HTERT RPE-1 (cell line): ENCODE data around the gene KAT8.
"Not testable (repeated sequence)": the region's sequence is repeated elsewhere in the genome, so short reads cannot be mapped to it uniquely, and the experiment has no call there.

Experiments
- in situ Hi-C: fragments of 300-500 bp; cut with MboI; formaldehyde crosslinking; loops from 4 replicates; pipeline ENCODE4 v1.14.3; 2020; ENCODE audit warnings: low sequenced_read_pairs

The KAT8 gene

DNA sequence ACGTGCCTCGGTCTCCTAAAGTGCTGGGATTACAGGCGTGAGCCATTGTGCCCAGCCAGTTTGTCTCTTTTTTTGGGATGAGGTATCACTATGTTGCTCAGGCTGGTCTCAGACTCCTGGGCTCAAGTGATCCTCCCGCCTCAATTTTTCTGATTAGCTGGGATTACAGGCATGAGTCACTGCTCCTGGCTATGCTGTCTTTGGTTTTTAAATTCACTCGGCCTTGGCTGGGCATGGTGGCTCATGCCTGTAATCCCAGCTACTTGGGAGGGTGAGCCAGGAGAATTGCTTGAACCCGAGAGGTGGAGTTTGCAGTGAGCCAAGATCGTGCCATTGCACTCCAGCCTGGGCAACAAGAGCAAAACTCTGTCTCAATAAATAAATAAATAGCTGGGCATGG is 27.0 kb downstream of the KAT8 start:
- in situ Hi-C loops, result not testable (repeated sequence)

DNA sequence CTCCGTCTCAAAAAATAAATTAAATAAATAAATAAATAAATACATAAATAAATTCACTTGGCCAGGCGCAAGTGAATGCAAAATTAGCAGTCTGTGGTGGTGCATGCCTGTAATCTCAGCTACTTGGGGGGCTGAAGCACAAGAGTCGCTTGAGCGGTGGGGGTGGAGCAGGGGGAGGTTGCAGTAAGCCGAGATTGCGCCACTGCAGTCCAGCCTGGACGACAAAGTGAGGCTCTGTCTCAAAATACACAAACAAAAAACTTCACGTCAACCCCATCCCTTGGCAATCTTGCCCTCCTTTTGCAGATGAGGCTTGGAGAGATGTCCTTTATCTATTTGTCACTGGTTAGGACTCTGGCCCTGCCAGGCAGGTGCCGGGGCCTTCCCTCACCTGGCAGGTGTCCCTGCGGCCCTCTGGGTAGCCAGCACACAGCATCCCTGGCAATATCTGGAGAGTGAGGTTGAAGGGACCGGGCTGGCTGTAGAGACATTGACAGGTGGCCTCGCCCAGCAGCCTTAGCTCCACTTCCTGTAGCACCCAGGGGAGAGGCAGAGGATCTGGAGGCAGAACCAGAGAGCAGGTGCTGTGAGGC is 28.0 kb downstream of the KAT8 start:
- in situ Hi-C loops, result no loop called here

DNA sequence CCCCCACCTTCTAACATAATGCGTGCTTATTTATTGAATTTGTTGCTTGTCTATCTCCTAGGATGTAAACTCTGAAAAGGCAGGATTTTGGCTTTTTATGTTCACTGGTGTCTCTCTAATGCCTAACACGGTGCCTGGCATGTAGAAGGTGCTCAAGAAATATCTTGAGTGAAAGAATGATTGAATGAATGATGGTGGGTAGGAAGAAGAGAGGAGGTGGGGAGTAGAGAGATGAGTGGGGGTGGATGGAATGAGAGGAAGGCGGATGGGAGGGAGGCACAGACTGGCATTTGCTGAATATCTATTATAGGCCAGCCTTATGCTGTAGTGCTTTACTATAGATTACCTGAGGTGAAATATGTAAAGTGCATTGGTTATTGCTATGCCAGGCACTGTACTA is 30.1 kb downstream of the KAT8 start:
- in situ Hi-C loops, result no loop called here

DNA sequence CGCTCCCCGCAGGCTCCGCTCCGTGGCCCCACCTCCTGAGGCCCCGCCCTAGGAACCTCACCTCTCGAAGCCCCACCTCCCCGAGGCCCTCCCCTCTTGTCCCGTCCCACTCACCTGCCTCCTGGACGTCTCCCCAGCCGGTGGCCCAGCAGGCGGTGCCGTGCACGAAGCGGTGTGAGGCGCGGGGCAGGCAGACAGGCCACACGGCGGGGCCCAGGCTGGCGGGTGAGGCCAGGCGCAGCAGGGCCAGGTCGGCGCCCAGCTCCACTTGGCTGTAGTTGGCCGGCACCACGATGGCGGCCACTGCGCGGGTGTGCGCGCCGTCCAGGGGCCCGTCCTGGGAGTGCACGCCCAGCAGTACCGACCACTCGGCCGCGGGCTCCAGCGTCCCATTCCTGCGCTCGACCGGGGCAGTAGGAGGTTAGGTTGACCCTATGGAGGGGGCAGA is 30.8 kb downstream of the KAT8 start:
- in situ Hi-C loops, result no loop called here

DNA sequence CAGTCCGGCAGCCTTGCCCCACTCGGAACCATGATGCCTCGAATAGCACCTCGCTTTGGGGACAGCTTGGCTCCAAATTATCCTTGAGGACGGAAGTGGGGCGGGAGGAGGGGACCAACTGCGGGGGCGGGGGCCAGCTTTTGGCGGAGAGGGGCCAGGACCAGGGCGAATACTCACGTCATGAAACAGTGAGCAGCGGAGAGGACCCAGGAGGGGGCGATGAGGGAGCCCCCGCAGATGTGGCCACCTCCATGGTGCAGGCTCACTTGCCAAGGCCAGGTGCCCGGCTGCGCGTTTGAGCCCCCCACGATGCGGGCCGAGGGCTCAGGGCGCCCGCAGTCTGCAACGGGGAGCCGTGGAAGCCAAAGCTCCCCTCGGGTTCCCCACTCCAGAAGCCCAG is 31.4 kb downstream of the KAT8 start:
- in situ Hi-C loops, result no loop called here

DNA sequence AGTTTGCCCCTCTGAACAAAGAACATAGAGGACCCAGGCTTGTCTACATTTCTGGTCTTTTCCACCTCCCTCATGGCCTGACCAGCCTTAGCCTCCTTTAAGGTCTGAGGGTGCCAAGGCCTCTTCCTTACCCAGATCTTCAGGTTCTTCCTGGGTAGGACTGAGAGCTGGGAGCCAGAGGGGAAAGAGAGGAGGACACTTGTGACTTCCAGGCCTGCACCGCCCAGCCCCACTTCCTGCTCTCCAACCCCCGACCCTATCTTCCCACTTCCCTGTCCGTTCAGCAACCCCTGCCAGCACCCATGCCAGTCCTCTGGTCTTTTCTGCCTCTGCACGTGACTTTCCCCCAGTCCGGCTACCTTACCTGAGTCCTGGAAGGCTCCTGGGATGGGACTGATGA is 31.9 kb downstream of the KAT8 start:
- in situ Hi-C loops, result no loop called here

DNA sequence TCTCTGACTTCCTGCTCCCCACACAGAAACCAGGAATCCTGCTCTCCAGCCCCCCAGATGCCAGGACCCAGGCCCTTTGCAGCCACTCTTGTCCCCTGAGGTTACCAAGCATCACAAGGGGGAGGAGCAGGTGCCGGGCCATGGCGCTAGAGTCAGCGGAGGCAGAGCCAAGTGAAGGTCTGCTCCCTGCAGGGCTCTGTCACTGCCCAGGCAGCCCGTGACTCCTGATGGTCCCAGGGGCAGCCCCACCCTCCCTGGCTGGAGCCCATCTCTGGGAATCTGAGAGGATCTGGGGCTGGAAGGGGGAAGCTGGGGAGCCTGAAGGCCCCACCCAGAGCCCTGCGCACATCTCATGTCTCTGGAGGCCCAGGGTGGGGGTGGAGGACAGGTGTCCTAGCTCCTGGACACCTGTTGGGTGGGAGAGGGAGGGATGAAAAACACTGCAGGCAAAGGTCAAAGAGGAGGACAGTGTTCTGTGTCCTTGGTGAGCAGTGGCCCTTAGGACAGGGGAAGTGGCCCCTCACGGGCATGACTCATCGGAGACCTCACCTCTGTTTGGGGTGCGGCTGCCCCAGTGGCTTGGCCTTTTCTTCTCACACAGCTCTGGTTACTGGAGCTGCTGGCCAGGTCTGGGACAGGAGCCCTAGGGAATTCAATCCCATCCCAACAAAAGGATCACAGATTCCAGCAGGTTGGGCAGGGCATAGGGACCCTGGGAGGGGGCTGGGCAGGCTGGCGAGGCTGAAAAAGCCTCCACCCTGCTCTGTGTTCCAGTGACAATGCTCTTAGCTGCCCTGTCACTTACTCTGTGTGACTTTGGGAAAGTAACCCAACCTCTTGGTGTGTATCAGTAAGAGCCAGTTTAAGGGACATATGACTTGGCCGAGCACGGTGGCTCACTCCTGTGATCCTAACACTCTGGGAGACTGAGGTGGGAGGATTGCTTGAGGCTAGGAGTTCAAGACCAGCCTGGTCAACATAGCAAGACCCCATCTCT is 32.7 kb downstream of the KAT8 start, which contains the start of gene PRSS36:
PRSS36 (minus strand) TSS at position 173 of the 997 bp plus-strand sequence; CDS start at position 142, 31 bp downstream.
- in situ Hi-C loops, result no loop called here

DNA sequence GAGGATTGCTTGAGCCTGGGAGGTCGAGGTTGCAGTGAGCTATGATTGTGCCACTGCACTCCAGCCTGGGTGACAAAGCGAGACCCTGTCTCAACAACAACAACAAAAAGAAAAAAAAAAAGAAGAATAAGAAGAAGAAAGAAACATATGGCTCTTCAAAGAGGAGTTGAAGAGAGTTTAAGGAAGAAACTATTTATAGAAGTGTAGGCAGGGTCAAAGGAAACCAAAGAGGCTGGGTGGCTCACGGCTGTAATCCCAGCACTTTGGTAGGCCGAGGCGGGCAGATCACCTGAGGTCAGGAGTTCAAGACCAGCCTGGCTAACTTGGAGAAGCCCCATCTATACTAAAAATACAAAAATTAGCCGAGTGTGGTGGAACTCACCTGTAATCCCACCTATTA is 33.5 kb downstream of the KAT8 start:
- in situ Hi-C loops, result not testable (repeated sequence)

DNA sequence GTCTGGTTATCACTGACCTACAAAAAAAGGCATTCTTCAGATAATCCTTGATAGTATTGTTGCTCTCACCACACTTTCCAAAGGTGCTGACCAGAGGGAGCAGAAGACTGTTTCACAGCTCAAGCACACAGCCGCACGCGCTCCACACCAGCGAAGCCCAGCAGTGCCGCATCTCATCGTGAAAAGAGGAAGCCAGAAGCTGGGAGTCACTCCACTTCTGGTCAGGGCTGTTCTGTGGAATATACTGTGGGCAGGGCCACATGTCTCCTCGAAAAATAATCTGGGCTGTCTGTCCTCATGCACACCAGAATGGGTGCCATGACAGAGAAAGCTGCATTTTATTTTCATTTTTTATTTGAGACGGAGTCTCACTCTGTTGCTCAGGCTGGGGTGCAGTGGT is 39.7 kb downstream of the KAT8 start:
- in situ Hi-C loops, result no loop called here

DNA sequence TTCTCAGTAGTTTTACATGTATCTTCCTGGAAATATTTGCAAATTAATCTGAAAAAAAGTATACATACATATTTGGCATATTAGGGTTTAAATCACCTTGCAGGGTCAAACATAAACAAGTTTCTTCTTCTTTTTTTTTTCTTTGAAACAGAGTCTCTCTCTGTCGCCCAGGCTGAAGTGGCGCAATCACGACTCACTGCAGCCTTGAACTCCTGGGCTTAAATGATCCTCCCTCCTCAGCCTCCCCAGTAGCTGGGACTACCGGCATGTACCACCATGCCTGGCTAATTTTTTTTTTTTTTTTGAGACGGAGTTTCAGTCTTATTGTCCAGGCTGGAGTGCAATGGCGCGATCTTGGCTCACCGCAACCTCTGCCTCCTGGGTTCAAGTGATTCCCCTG is 49.9 kb downstream of the KAT8 start:
- in situ Hi-C loops, result no loop called here

DNA sequence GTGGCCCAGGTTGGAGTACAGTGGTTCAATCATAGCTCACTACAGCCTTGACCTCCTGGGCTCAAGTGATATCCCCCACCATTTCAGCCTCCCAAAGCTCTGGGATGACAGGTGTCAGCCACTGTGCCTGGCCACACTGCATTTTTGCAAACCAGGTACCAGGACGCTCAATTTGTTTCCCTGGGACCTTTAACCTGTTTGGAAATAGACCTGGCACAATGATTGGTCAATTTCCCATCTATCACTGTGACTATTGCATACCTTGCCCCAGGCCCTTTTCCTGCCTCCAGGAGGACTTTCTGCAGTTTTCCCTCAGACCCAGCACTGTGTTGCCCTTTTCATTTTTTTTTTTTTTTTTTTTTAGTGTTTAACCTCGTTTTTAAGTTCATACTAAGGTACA is 51.4 kb downstream of the KAT8 start:
- in situ Hi-C loops, result no loop called here

DNA sequence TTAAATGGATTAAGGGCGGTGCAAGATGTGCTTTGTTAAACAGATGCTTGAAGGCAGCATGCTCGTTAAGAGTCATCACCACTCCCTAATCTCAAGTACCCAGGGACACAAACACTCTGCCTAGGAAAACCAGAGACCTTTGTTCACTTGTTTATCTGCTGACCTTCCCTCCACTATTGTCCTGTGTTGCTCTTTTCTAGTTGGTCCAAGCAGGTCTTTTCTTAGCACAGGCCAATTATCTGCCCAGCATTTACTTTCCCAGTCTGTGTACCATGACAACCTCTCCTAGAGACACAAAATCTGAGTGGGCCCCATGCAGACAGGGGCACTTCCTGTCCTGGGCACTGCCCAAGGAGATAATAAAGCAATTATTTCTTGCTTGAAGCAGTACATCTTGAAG is 52.6 kb downstream of the KAT8 start:
- in situ Hi-C loops, result not testable (repeated sequence)

DNA sequence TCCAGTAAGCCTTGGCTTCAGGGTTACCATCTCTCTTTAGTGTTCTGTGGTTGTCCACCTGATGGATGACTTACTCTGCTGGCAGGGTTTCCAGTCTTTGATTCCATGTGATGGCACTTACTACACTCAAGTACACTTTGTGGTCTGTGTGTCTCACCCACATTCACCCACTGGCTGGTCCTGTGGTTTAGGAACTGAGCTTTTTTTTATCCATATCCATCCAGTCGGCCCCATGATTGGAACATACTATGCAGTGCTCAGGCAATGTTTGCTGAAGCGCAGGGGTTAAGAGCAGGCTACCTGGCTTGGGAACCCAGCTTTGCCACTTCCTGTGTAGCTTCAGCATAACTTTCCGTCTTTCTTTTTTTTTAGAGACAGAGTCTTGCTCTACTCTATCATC is 59.7 kb downstream of the KAT8 start:
- in situ Hi-C loops, result no loop called here

DNA sequence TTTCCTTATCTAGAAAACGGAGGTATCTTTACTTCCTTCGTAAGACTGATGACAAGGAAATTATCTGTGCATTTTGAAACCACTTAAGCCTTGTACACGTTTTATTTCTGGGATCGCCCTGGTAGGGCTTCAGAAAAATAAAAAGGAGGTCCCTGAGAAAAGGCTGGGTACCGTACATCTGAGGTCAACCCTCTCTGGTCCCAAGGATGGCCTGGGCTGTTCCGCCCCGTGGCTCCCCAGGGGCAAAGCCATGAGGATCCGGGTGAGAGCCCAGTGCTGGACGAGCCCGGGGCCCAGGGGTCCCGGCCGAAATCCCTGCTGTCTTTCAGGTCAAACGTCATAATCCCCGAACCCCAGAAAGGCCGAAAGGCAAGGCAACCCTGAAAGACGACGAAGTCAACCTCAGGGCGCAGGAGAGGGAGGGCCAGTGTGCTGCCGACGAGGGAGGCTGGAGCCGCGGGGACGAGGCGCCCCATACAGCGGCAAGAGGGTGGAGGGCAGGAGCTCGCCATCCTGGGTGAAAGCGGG is 61.8 kb downstream of the KAT8 start:
- in situ Hi-C loops, result no loop called here

DNA sequence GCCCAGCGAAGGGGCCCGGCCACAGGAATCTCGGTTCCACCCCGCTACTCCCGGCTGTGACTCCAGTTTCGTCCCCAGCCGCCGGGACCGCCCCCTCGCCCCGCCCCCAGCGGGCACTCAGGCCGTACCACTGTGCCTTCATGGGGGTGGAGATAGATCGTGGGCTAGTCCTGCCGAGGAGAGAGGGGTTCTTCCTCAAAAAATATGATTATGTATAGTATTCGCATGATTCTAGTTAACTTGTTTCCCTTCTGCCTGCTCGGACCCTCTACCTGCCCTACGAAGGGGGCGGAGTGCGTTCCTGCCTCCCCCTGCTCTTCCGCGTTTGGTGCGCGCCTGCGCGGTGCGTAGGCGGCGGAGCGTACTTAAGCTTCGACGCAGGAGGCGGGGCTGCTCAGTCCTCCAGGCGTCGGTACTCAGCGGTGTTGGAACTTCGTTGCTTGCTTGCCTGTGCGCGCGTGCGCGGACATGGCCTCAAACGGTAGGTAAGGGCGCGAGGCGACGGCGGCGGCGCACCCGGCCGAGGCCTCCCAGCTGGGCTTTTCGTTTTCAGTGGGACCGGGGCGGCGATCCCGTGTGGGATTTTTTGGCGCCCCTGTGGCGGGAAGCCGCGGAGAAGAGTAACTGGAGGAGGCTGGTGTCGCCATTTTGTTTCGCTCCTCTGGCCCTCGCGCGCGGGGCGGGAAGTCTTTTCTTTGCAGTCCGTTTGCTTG is 62.4 kb downstream of the KAT8 start, which contains the start of gene FUS:
FUS (plus strand) TSS at position 393 of the 713 bp plus-strand sequence; CDS start at position 469, 76 bp downstream.
- in situ Hi-C loops, result no loop called here
